Transverse colon (tissue), 4 donors: ENCODE data around the gene OR13C5. TPM values are rescaled to one million over a fixed set of nuclear protein-coding genes. Genes with fewer than 3 reads are reported as not detected.
"Not testable (repeated sequence)": the region's sequence is repeated elsewhere in the genome, so short reads cannot be mapped to it uniquely, and the experiment has no call there.

Source experiments
- DNase-seq: peaks from one replicate; pipeline ENCODE4 v3.0.0-alpha.2; 2019
- H3K27ac ChIP-seq, 4 donors: fragments of 200-600 bp; sonication (generic); 2 replicates each; pipeline ENCODE4 v1.5.1; 2016 to 2018; ENCODE audit warnings: inconsistent platforms in 4 of 4
- H3K27me3 ChIP-seq: fragments of 200-600 bp; sonication (generic); 2 replicates; pipeline ENCODE4 v1.5.1; 2017; ENCODE audit warnings: inconsistent platforms
- H3K36me3 ChIP-seq, 4 donors: fragments of 200-600 bp; sonication (generic); 2 replicates each; pipeline ENCODE4 v1.5.1; 2017 to 2019; ENCODE audit warnings: inconsistent platforms in 4 of 4
- H3K4me1 ChIP-seq, 4 donors: fragments of 200-600 bp; sonication (generic); 2 replicates each; pipeline ENCODE4 v1.5.1; 2017 to 2020; ENCODE audit warnings: inconsistent platforms in 4 of 4
- H3K4me3 ChIP-seq, 4 donors: fragments of 200-600 bp; sonication (generic); 1 replicate in 1 of 4; 2 replicates in 3 of 4; pipeline versions ENCODE4 v1.5.1 to v1.6.1; 2017 to 2019; ENCODE audit warnings: inconsistent platforms in 4 of 4
- H3K9me3 ChIP-seq, 2 donors: fragments of 200-600 bp; sonication (generic); 2 replicates each; pipeline ENCODE4 v1.5.1; 2017 to 2019; ENCODE audit warnings: inconsistent platforms in 2 of 2
- EP300 ChIP-seq: sonication (generic); formaldehyde crosslinking; IDR thresholded peaks from one replicate; pipeline ENCODE4 v1.6.1; 2017; ENCODE audit warnings: antibody characterized with exemption, low read depth
- POLR2A ChIP-seq: fragments of 450-650 bp; IDR thresholded peaks from one replicate; pipeline ENCODE4 v1.6.1; 2016; ENCODE audit warnings: antibody characterized with exemption, mild to moderate bottlenecking, moderate library complexity
- POLR2AphosphoS5 ChIP-seq, 3 donors: sonication (generic); formaldehyde crosslinking; IDR thresholded peaks; one replicate each; pipeline ENCODE4 v1.6.1; 2016; ENCODE audit warnings: antibody characterized with exemption in 3 of 3
- WGBS, 2 donors: methylation state at CpG; one replicate each; pipeline ENCODE4 v1.1.5; 2018; ENCODE audit warnings: low coverage in 1 of 2; 5-methylcytosine and 5-hydroxymethylcytosine counted together
- in situ Hi-C, 4 donors: fragments of 200-750 bp; cut with MboI; loops; one replicate each; pipeline versions ENCODE4 v1.15.0 to v1.15.1; 2017; ENCODE audit warnings: low sequenced_read_pairs in 3 of 4, low pct_ligation_motif_present in 1 of 4, low pct_unique_long_range_greater_than_20kb in 1 of 4
- intact Hi-C: fragments of 100-400 bp; cut with DNase I; formaldehyde crosslinking; loops from one replicate; pipeline ENCODE4 v1.15.1; 2023; ENCODE audit warnings: low total_unique reads
- total RNA-seq, 4 donors: library from RNA; depleted of rRNA; stranded (reverse); fragments of >200 nt; gene quantifications; one replicate each; pipeline ENCODE4 v1.1.0, GENCODE V29; 2016
- TF ChIP-seq, protein P1 (sequence below), 5 experiments: fragments of 200-600 bp in 3 of 5; fragments of 450-650 bp in 2 of 5; sonication (generic) in 3 of 5; IDR thresholded peaks; 1 replicate in 2 of 5; 2 replicates in 3 of 5; pipeline ENCODE4 v1.5.1; 2016 to 2017; ENCODE audit warnings: antibody characterized with exemption in 5 of 5, inconsistent platforms in 3 of 5, mild to moderate bottlenecking in 2 of 5, moderate library complexity in 1 of 5

Gene OR13C5, protein sequence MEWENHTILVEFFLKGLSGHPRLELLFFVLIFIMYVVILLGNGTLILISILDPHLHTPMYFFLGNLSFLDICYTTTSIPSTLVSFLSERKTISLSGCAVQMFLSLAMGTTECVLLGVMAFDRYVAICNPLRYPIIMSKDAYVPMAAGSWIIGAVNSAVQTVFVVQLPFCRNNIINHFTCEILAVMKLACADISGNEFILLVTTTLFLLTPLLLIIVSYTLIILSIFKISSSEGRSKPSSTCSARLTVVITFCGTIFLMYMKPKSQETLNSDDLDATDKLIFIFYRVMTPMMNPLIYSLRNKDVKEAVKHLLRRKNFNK
- total RNA-seq: not detected

DNA sequence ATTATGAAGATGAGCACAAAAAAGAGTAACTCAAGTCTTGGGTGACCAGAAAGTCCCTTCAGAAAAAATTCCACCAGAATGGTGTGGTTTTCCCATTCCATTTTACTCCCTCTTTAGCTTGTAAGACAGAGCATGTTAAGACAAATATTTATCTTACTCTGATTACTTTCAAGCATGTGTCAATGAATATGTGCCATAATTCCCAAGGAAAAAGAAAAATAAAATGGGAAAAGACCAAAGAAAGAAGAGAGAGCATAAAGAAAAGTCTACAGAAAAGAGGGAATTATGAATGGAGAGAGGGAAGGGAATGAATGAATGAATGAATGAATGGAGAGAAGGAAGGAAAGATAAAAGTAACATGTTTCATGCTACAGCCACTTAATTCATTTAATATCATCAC is at the start of gene OR13C5:
OR13C5 (minus strand) TSS at position 101 of the 400 bp plus-strand sequence; CDS start at position 101, 0 bp downstream.
- H3K27me3 ChIP-seq, H3K9me3 ChIP-seq, DNase-seq, intact Hi-C loops, H3K4me1 ChIP-seq, H3K27ac ChIP-seq, in situ Hi-C loops, H3K36me3 ChIP-seq, H3K4me3 ChIP-seq: not testable (repeated sequence)

DNA sequence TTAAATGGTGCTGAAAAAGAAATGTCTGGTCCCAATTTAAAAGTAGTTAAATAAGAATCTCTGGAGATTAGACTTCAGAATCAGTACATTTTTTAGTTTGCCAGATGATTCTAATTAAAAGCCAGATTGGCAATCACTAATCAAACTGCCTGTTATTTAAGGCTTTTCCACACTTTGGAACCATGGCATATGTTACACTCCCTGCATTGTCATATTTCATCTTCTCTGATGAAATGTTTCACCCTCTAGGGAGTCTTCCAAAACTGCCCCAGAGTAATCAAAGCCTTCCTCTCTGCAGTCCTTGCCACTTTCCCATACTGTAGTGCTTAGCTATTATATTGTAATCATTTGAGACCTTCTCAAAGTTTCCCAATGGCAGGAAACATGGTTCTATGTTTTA is 36.2 kb upstream of the OR13C5 start:
- TF ChIP-seq POLR2AphosphoS5 (IDR thresholded peaks at IDR 0.05) (no peak), POLR2A (no peak), EP300 (no peak)
- TF ChIP-seq, protein P1, sequence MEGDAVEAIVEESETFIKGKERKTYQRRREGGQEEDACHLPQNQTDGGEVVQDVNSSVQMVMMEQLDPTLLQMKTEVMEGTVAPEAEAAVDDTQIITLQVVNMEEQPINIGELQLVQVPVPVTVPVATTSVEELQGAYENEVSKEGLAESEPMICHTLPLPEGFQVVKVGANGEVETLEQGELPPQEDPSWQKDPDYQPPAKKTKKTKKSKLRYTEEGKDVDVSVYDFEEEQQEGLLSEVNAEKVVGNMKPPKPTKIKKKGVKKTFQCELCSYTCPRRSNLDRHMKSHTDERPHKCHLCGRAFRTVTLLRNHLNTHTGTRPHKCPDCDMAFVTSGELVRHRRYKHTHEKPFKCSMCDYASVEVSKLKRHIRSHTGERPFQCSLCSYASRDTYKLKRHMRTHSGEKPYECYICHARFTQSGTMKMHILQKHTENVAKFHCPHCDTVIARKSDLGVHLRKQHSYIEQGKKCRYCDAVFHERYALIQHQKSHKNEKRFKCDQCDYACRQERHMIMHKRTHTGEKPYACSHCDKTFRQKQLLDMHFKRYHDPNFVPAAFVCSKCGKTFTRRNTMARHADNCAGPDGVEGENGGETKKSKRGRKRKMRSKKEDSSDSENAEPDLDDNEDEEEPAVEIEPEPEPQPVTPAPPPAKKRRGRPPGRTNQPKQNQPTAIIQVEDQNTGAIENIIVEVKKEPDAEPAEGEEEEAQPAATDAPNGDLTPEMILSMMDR (IDR thresholded peaks at IDR 0.05): no peak
- no peak overlapping the region for H3K27ac ChIP-seq

DNA sequence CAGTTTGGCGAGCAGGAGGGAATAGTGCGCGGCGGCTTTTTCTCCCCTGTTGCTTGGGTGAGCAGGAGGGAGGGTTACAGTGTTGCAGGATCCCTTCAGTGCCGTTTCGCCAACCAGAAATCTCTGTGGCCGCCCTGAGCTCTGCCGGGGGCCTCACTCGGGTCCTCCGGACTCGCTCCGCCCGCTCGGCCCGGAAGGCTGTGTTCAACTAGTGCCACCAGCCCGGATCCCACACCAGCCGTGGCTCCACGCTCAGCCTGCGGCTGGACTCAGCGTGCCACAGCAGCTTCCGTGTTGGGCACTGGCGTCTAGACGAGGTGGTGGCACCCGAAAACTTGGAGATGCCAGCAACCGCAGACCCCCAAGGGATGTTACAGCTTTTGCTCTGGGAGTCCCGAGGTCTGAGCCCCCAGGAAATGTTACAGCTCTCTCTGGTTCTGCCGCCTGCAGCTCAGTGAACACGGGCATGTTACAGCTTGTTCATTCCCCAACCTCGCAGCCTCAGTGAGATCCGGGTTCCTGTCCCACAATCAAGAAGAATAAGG is 34.8 kb upstream of the OR13C5 start:
- H3K27me3 ChIP-seq: no peaks in the 10 kb centered on the region
- no peak for DNase-seq
- TF ChIP-seq POLR2AphosphoS5 (IDR thresholded peaks at IDR 0.05): no peak
- TF ChIP-seq, protein P1 (IDR thresholded peaks at IDR 0.05): no peak
- no peak for TF ChIP-seq POLR2A
- no peak for TF ChIP-seq EP300
- H3K4me3 ChIP-seq: no peak overlapping the region
- WGBS, 2 donors: 91 to 94% methylated on average over 4 to 30 of the region's 30 CpGs
- intact Hi-C loops: no loop called here
- in situ Hi-C loops: no loop called here
- no peaks in the 10 kb centered on the region for H3K4me1 ChIP-seq
- H3K9me3 ChIP-seq: peaks cover 0 to 4% of the 10 kb centered on the region in 2 donors
- no peak overlapping the region for H3K27ac ChIP-seq
- H3K36me3 ChIP-seq: no peaks in the 10 kb centered on the region

More for the DNA sequence above, 36.2 kb upstream of the OR13C5 start:
- DNase-seq: no peak
- H3K4me1 ChIP-seq: no peaks in the 10 kb centered on the region
- intact Hi-C loops: no loop called here
- H3K4me3 ChIP-seq: no peak overlapping the region
- no peaks in the 10 kb centered on the region for H3K27me3 ChIP-seq
- in situ Hi-C loops: no loop called here
- peaks cover 0 to 4% of the 10 kb centered on the region in 2 donors for H3K9me3 ChIP-seq
- H3K36me3 ChIP-seq: no peaks in the 10 kb centered on the region

DNA sequence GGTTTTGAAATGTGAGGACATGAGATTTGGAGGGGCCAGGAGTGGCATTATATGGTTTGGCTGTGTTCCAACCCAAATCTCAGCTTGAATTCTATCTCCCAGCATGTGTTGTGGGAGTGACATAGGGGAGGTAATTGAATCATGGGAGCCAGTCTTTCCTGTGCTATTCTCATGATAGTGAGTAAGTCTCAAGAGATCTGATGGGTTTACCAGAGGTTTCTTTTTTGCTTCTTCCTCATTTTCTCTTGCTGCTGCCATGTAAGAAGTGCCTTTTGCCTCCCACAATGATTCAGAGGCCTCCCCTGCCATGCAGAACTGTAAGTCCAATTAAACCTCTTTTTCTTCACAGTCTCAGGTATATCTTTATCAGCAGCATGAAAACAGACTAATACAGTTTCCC is 26.8 kb upstream of the OR13C5 start:
- H3K27me3 ChIP-seq, intact Hi-C loops, H3K36me3 ChIP-seq, DNase-seq, H3K4me1 ChIP-seq, in situ Hi-C loops, H3K4me3 ChIP-seq, H3K9me3 ChIP-seq, H3K27ac ChIP-seq: not testable (repeated sequence)

DNA sequence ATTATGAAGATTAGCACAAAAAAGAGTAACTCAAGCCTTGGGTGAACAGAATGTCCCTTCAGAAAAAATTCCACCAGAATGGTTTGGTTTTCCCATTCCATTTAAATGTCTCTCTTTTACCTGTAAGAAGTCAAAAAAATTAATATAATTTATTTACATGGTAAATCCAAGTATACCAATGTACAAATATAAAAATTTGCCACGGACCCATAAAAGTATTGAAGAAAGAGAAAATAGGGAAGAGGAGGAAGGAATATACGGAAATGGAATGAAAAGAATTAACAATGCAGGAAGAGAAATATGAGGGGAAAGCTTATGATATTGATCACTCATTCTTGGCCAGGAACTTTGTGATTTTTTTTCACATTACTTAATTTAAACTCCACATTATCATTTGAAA is 18.9 kb upstream of the OR13C5 start, which contains the start of gene OR13C9:
OR13C9 (minus strand) TSS at position 101 of the 400 bp plus-strand sequence; CDS start at position 101, 0 bp downstream.
- peaks cover 0 to 3% of the 10 kb centered on the region in 2 donors for H3K9me3 ChIP-seq
- H3K27ac ChIP-seq: no peak within 1 kb of the TSS
- H3K36me3 ChIP-seq: no peaks in the 10 kb centered on the region
- 71 to 82% methylated on average over 2 of the region's 2 CpGs for WGBS, 2 donors
- no peak for TF ChIP-seq POLR2A
- TF ChIP-seq EP300: no peak
- TF ChIP-seq, protein P1 (IDR thresholded peaks at IDR 0.05): no peak
- no peak for TF ChIP-seq POLR2AphosphoS5 (IDR thresholded peaks at IDR 0.05)
- intact Hi-C loops (no loop called here), in situ Hi-C loops (no loop called here)
- no peaks in the 10 kb centered on the region for H3K4me1 ChIP-seq
- DNase-seq: no peak
- no peak within 1 kb of the TSS for H3K4me3 ChIP-seq
- H3K27me3 ChIP-seq: no peaks in the 10 kb centered on the region
